Activated CD4-positive, alpha-beta T cell treated with anti-CD3 and anti-CD28 coated beads for 36 hours (primary cell): Measurements from ENCODE around the gene C19orf12. TPM values are rescaled to one million over a fixed set of nuclear protein-coding genes. Genes with fewer than 3 reads are reported as not detected.

Experiments used
- ATAC-seq: fragments of 200-7000 bp; cut with Tn5 transposase; one replicate; pipeline ENCODE4 v1.10.0; 2021; ENCODE audit warnings: mild to moderate bottlenecking, moderate library complexity
- CTCF ChIA-PET: fragments of 350-600 bp; sonication (Branson Sonifier 250); formaldehyde crosslinking; loops from one replicate; lab custom pipeline; 2021; ENCODE audit warnings: antibody characterized with exemption; lab: Charles Lee
- POLR2A ChIA-PET: fragments of 350-600 bp; sonication (Branson Sonifier 250); formaldehyde crosslinking; loops from one replicate; lab custom pipeline; 2021; ENCODE audit warnings: antibody characterized with exemption, inconsistent platforms; lab: Charles Lee
- DNase-seq: peaks from one replicate; pipeline ENCODE4 v3.0.0-alpha.2; 2020
- H3K27ac Mint-ChIP-seq: one replicate; pipeline ENCODE4 v1.8.0; 2021; ENCODE audit warnings: mixed read lengths
- H3K27me3 Mint-ChIP-seq: one replicate; pipeline ENCODE4 v1.8.0; 2021; ENCODE audit warnings: mixed read lengths
- H3K36me3 Mint-ChIP-seq: one replicate; pipeline ENCODE4 v1.8.0; 2021; ENCODE audit warnings: low read depth, mixed read lengths
- H3K4me1 Mint-ChIP-seq: one replicate; pipeline ENCODE4 v1.8.0; 2021; ENCODE audit warnings: mixed read lengths
- H3K4me3 Mint-ChIP-seq: one replicate; pipeline ENCODE4 v1.8.0; 2021; ENCODE audit warnings: mild to moderate bottlenecking, moderate library complexity, mixed read lengths
- H3K9me3 Mint-ChIP-seq: one replicate; pipeline ENCODE4 v1.8.0; 2021; ENCODE audit warnings: low read depth, mixed read lengths
- intact Hi-C, 2 experiments: fragments of 100-400 bp; cut with DNase I in 1 of 2; cut with micrococcal nuclease in 1 of 2; formaldehyde crosslinking; loops; one replicate each; pipeline versions ENCODE4 v1.14.2 to v1.15.1; 2022 to 2024; cut with DNase I, micrococcal nuclease
- total RNA-seq, 2 experiments: library from RNA; stranded (reverse); gene quantifications; one replicate each; pipeline ENCODE4 v1.2.3, GENCODE V29; 2021

Gene C19orf12
- total RNA-seq, 2 experiments from 2014 or later = 26.7 to 35.7 TPM

GRCh38 chr19:29752450-29753025 is 37.5 kb upstream of the C19orf12 start:
- H3K4me1 Mint-ChIP-seq = no peaks in the 10 kb centered on the region
- POLR2A ChIA-PET = no interaction called here
- DNase-seq (no peak), ATAC-seq (no peak)
- H3K27me3 Mint-ChIP-seq = peaks cover 2% of the 10 kb centered on the region
- no peak overlapping the region for H3K27ac Mint-ChIP-seq
- no peaks in the 10 kb centered on the region for H3K36me3 Mint-ChIP-seq
- no peak overlapping the region for H3K4me3 Mint-ChIP-seq
- intact Hi-C loops = no loop called here
- H3K9me3 Mint-ChIP-seq = no peaks in the 10 kb centered on the region
- CTCF ChIA-PET = interaction anchor here (0.5 kb wide), 1 partner anchor 155 kb away, joined by 3 read pairs; no protein-coding TSS in a partner anchor

- no peaks in the 10 kb centered on the region for H3K36me3 Mint-ChIP-seq
- ATAC-seq (no peak), DNase-seq (no peak)
- H3K4me3 Mint-ChIP-seq = no peak overlapping the region
- intact Hi-C loops = no loop called here
- H3K9me3 Mint-ChIP-seq = no peaks in the 10 kb centered on the region
- CTCF ChIA-PET = interaction anchor here (0.5 to 1.9 kb wide), 2 partner anchors 22 to 156 kb away, joined by 3 to 7 read pairs; no protein-coding TSS in a partner anchor
- H3K27me3 Mint-ChIP-seq = peaks cover 2% of the 10 kb centered on the region
- no peaks in the 10 kb centered on the region for H3K4me1 Mint-ChIP-seq
- POLR2A ChIA-PET = no interaction called here
- H3K27ac Mint-ChIP-seq = no peak overlapping the region
These were observed 36.9 kb upstream of the C19orf12 start for GRCh38 chr19:29751932-29752331.

- Mint-ChIP-seq H3K4me3 (no peak overlapping the region), H3K9me3 (no peaks in the 10 kb centered on the region), H3K4me1 (no peaks in the 10 kb centered on the region), H3K27ac (no peak overlapping the region), H3K27me3 (peaks cover 2% of the 10 kb centered on the region), H3K36me3 (no peaks in the 10 kb centered on the region)
- no peak for ATAC-seq
- ChIA-PET POLR2A (no interaction called here), CTCF (interaction anchor here (1.0 to 1.9 kb wide), 3 partner anchors 9 to 266 kb away, joined by 3 to 7 read pairs (median 5); no protein-coding TSS in a partner anchor)
- intact Hi-C loops = no loop called here
- no peak for DNase-seq
These were observed 34.9 kb upstream of the C19orf12 start for GRCh38 chr19:29750001-29750400.

- DNase-seq (no peak), ATAC-seq (no peak)
- H3K27me3 Mint-ChIP-seq = peaks cover 2% of the 10 kb centered on the region
- no peak overlapping the region for H3K27ac Mint-ChIP-seq
- ChIA-PET POLR2A (no interaction called here), CTCF (interaction anchor here (0.7 to 1.0 kb wide), 3 partner anchors 11 to 1191 kb away, joined by 3 to 5 read pairs (median 3); no protein-coding TSS in a partner anchor)
- no peak overlapping the region for H3K4me3 Mint-ChIP-seq
- intact Hi-C loops = no loop called here
- H3K36me3 Mint-ChIP-seq = no peaks in the 10 kb centered on the region
- no peaks in the 10 kb centered on the region for H3K4me1 Mint-ChIP-seq
- no peaks in the 10 kb centered on the region for H3K9me3 Mint-ChIP-seq
These were observed 34.2 kb upstream of the C19orf12 start for GRCh38 chr19:29748996-29749849.

GRCh38 chr19:29745253-29745652 is 30.2 kb upstream of the C19orf12 start:
- H3K4me3 Mint-ChIP-seq = no peak overlapping the region
- no peaks in the 10 kb centered on the region for H3K36me3 Mint-ChIP-seq
- ChIA-PET CTCF (no interaction called here), POLR2A (no interaction called here)
- DNase-seq (no peak), ATAC-seq (no peak)
- H3K4me1 Mint-ChIP-seq = no peaks in the 10 kb centered on the region
- intact Hi-C loops = no loop called here
- H3K9me3 Mint-ChIP-seq = no peaks in the 10 kb centered on the region
- no peak overlapping the region for H3K27ac Mint-ChIP-seq
- H3K27me3 Mint-ChIP-seq = peaks cover 2% of the 10 kb centered on the region

- H3K27me3 Mint-ChIP-seq = no peaks in the 10 kb centered on the region
- ATAC-seq (no peak), DNase-seq (no peak)
- ChIA-PET POLR2A (no interaction called here), CTCF (interaction anchor here (0.5 to 1.9 kb wide), 8 partner anchors 16 to 1687 kb away, joined by 3 to 6 read pairs (median 3); no protein-coding TSS in a partner anchor)
- no peaks in the 10 kb centered on the region for H3K36me3 Mint-ChIP-seq
- intact Hi-C loops = no loop called here
- H3K4me1 Mint-ChIP-seq = no peaks in the 10 kb centered on the region
- H3K9me3 Mint-ChIP-seq = no peaks in the 10 kb centered on the region
- H3K4me3 Mint-ChIP-seq = no peak overlapping the region
- no peak overlapping the region for H3K27ac Mint-ChIP-seq
These were observed 28.6 kb upstream of the C19orf12 start for GRCh38 chr19:29743681-29744080.

GRCh38 chr19:29741776-29742175 is 26.7 kb upstream of the C19orf12 start:
- Mint-ChIP-seq H3K4me1 (no peaks in the 10 kb centered on the region), H3K4me3 (no peak overlapping the region), H3K27ac (no peak overlapping the region), H3K36me3 (no peaks in the 10 kb centered on the region), H3K9me3 (no peaks in the 10 kb centered on the region), H3K27me3 (no peaks in the 10 kb centered on the region)
- DNase-seq (no peak), ATAC-seq (no peak)
- POLR2A ChIA-PET = no interaction called here
- CTCF ChIA-PET = interaction anchor here (1.6 to 3.3 kb wide), 3 partner anchors 9 to 18 kb away, joined by 5 to 20 read pairs (median 6); no protein-coding TSS in a partner anchor
- intact Hi-C loops = no loop called here

- Mint-ChIP-seq H3K36me3 (no peaks in the 10 kb centered on the region), H3K4me1 (no peaks in the 10 kb centered on the region), H3K27me3 (no peaks in the 10 kb centered on the region), H3K27ac (no peak overlapping the region), H3K4me3 (no peak overlapping the region), H3K9me3 (no peaks in the 10 kb centered on the region)
- CTCF ChIA-PET = interaction anchor here (0.5 to 3.3 kb wide), 3 partner anchors 9 to 1038 kb away, joined by 3 to 20 read pairs (median 5); no protein-coding TSS in a partner anchor
- DNase-seq (no peak), ATAC-seq (no peak)
- intact Hi-C loops = no loop called here
- POLR2A ChIA-PET = no interaction called here
These were observed 26.2 kb upstream of the C19orf12 start for GRCh38 chr19:29741226-29741625.

- H3K4me1 Mint-ChIP-seq = no peaks in the 10 kb centered on the region
- H3K27ac Mint-ChIP-seq = no peak overlapping the region
- ChIA-PET POLR2A (no interaction called here), CTCF (interaction anchor here (0.6 to 1.0 kb wide), 3 partner anchors 9 to 252 kb away, joined by 3 read pairs; no protein-coding TSS in a partner anchor)
- H3K9me3 Mint-ChIP-seq = no peaks in the 10 kb centered on the region
- H3K36me3 Mint-ChIP-seq = no peaks in the 10 kb centered on the region
- intact Hi-C loops = loop anchor here in 1 of 2 experiments (10.0 kb wide), 1 partner anchor 487 kb away; no protein-coding TSS in a partner anchor
- no peak overlapping the region for H3K4me3 Mint-ChIP-seq
- DNase-seq (no peak), ATAC-seq (no peak)
- no peaks in the 10 kb centered on the region for H3K27me3 Mint-ChIP-seq
These were observed 22.5 kb upstream of the C19orf12 start for GRCh38 chr19:29737461-29738000.

GRCh38 chr19:29735829-29736228 is 20.8 kb upstream of the C19orf12 start:
- Mint-ChIP-seq H3K27me3 (peaks cover 4% of the 10 kb centered on the region), H3K4me1 (no peaks in the 10 kb centered on the region), H3K36me3 (no peaks in the 10 kb centered on the region), H3K9me3 (no peaks in the 10 kb centered on the region), H3K4me3 (no peak overlapping the region), H3K27ac (no peak overlapping the region)
- intact Hi-C loops = loop anchor here in 1 of 2 experiments (10.0 kb wide), 1 partner anchor 489 kb away; no protein-coding TSS in a partner anchor
- DNase-seq = no peak
- ATAC-seq = no peak
- ChIA-PET CTCF (interaction anchor here (1.0 to 2.2 kb wide), 2 partner anchors 10 to 122 kb away, joined by 3 to 7 read pairs; no protein-coding TSS in a partner anchor), POLR2A (no interaction called here)

- DNase-seq (no peak), ATAC-seq (no peak)
- no peaks in the 10 kb centered on the region for H3K36me3 Mint-ChIP-seq
- CTCF ChIA-PET = interaction anchor here (0.7 to 5.2 kb wide), 7 partner anchors 8 to 919 kb away, joined by 3 to 57 read pairs (median 7); no protein-coding TSS in a partner anchor
- intact Hi-C loops = loop anchor here (2.0 to 10.0 kb wide), 2 partner anchors 493 to 919 kb away; no protein-coding TSS in a partner anchor
- H3K4me3 Mint-ChIP-seq = no peak overlapping the region
- H3K4me1 Mint-ChIP-seq = no peaks in the 10 kb centered on the region
- POLR2A ChIA-PET = no interaction called here
- no peaks in the 10 kb centered on the region for H3K9me3 Mint-ChIP-seq
- H3K27ac Mint-ChIP-seq = no peak overlapping the region
- H3K27me3 Mint-ChIP-seq = peaks cover 5% of the 10 kb centered on the region
These were observed 16.3 kb upstream of the C19orf12 start for GRCh38 chr19:29731331-29731850.
